ENCODE data around the gene FOXR1.

The FOXR1 gene

DNA sequence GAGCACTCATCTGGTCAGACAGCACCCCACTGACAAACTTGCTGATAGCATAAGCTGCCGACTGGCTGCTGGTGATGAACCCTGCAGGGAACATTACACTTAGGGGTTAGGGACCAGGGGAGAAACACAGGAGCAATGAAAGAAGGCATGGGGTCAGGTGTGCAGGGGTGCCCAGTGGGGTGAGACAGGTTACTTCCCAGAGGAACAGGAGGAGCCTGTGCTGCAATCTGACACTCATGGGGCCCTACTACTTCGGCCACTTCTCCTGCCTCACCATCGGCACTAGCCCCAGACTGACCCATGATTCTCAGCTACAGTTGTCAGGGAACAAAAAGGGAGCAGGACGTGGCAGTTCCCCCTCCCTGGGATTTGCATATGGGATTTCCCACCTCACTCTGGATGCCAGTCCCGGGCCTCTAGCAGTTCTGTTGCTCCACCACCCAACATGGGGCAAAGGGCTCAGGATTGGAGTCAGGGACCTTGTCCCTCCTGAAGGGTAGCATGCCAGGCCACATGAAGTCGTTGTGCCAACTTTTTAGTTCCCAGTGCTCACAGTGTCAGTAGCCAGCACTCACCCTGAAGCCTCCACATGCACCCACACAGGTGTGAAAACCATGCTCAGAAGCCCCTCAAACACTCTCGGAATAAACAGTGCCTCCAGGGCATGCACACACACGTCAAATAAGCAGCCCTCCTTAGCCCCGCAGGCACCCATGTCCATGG lies 56.9 kb downstream of the FOXR1 start:
- no peak for DNase-seq

DNA sequence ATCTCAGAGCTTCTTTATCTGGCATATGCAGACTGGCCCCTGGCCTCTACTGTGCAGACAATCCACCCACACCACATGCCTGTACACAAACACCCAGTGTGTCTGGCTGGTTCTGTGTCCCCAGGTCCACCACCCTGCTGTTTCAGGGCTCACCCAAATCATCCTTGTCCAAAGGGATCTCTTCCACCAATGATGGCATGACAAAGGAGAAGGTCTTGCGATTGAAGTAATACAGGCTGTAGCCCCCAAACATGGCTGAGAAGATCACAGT lies 57.4 kb downstream of the FOXR1 start:
- no peak for DNase-seq

DNA sequence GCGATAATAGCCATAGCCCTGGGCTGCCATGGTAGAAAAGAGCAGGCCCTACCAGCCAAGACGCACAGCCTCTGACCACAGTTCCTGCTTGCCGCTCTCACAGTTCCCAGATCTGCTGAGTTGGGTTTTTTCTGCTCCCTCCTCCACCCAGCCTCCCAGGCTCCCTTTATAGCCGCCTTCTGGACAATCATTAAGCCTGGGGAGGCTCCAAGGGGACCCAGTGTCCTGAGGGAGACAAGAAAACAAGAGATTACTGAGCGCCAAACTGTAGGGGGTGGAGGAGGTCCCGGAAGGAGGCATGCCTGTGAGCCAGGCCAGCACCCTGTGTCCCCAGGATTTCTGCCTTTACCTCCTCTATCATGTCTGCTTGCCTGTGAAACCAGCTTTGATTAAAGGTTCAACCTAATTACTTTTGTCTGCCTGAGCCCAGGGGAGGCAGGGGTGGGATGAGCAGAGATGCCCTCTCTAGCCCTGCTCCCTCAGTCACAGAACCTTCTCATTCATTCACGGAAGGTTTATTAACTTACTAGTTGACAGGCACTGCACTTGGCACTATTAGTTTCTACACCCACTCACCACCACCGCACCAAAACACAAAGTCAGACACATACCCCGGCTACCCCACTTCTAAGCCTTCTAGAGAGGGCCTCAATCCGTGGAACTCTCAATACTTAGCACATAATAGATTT lies 57.9 kb downstream of the FOXR1 start:
- no peak for DNase-seq

DNA sequence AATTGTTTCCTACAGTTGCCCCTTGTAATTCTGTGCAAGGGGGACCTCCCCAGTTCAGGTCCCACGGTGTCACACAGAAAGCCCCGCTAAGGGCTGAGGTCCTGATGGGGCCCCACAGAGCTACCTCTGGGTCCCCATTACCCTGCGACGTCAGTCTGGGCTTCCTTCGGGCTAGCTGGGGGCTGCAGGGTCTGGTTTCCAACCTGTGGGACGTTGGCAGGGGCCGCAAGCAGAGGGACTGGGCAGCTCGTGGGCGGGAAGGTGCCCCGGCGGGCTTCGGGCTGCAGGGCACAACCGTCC lies 58.4 kb downstream of the FOXR1 start:
- DNase-seq = no peak

DNA sequence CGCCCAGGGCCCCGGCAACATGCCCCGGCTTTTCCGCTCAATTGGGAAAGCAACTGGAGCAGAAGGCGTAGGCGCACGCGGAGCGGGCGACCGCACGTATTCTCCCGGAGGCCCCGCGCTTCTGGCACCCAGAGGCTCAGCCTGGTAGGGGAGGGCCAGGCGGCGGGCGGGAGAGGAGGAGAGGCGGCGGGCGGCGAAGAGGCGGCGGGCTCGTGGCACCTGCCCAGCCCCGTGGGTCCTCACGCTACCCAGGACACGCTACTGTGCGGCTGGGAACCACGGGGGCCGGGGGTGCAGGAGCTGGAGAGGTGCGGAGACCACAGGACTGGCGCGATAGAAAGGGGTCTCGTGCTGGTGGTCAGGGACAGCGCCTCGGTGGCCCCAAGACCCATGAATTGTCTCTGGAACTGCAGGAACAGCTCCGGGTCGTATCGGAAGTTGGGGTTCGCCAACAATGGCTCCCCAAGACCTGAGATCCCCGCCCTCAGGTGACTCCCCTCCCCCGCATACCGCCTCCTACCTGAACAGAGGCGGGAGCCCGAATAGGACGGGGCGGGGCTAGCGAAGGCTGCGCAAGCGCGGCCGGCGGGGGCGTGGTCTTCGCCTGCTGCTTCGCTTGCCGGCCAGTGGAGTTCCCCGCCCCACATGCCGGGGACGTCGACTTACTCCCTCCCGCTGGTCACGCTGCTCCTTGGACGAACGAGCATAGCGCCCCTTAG lies 58.9 kb downstream of the FOXR1 start, which contains the start of gene SLC37A4:
Gene SLC37A4, minus strand, starts transcription at position 549 of the 719 bp plus-strand sequence.
- peak; percentile 100 for DNase-seq

All from NCI-H1105 treated with DMSO at 0.1 percent for 48 hours (cell line).